Chondrocyte (in vitro differentiated cells): Measurements from ENCODE around the gene FSD1. TPM values are rescaled to one million over a fixed set of nuclear protein-coding genes. Genes with fewer than 3 reads are reported as not detected.
"Not testable (repeated sequence)": the region's sequence is repeated elsewhere in the genome, so short reads cannot be mapped to it uniquely, and the experiment has no call there.

Experiments
- DNase-seq: peaks from one replicate; pipeline ENCODE4 v3.0.0; 2021; ENCODE audit warnings: mixed read lengths, low spot score
- H3K27ac Mint-ChIP-seq: one replicate; pipeline ENCODE4 v1.8.0; 2021; ENCODE audit warnings: mild to moderate bottlenecking, moderate library complexity, mixed read lengths; ENCODE audit not compliant: unreplicated experiment
- H3K27me3 Mint-ChIP-seq: 2 replicates; pipeline ENCODE4 v1.8.0; 2021; ENCODE audit warnings: low read depth, mixed read lengths
- H3K36me3 Mint-ChIP-seq: 2 replicates; pipeline ENCODE4 v1.8.0; 2021; ENCODE audit warnings: low read depth, mixed read lengths
- H3K4me1 Mint-ChIP-seq: 2 replicates; pipeline ENCODE4 v1.8.0; 2021; ENCODE audit warnings: low read depth, mild to moderate bottlenecking, mixed read lengths
- H3K4me3 Mint-ChIP-seq: one replicate; pipeline ENCODE4 v1.8.0; 2021; ENCODE audit warnings: mild to moderate bottlenecking, moderate library complexity, mixed read lengths; ENCODE audit not compliant: unreplicated experiment
- H3K9me3 Mint-ChIP-seq: 2 replicates; pipeline ENCODE4 v1.8.0; 2021; ENCODE audit warnings: low read depth, mixed read lengths
- CTCF ChIP-seq: fragments of 200-600 bp; sonication (generic); IDR thresholded peaks from 2 replicates; pipeline ENCODE4 v1.5.0; 2021; ENCODE audit warnings: antibody characterized with exemption, mild to moderate bottlenecking, moderate library complexity
- total RNA-seq: library from RNA; stranded (reverse); gene quantifications from 3 replicates; pipeline ENCODE4 v1.2.1, GENCODE V29; 2021

FSD1 gene
- total RNA-seq, 1 donor from 2014 or later, result 11.6 TPM

- Mint-ChIP-seq H3K27ac (no peak within 1 kb of the TSS), H3K4me1 (peaks cover 6% of the 10 kb centered on the region), H3K36me3 (no peaks in the 10 kb centered on the region), H3K4me3 (peak within 1 kb of the TSS; percentile 47), H3K27me3 (peaks cover 26% of the 10 kb centered on the region), H3K9me3 (no peaks in the 10 kb centered on the region)
- no peak for TF ChIP-seq CTCF
- no peak for DNase-seq
These were observed 25.8 kb upstream of the FSD1 start, which contains the start of gene SHD for GRCh38 chr19:4278419-4279266. SHD (plus strand) TSS chr19:4279266; CDS start chr19:4280064, 798 bp downstream.

- H3K4me3 Mint-ChIP-seq, result no peak overlapping the region
- H3K27me3 Mint-ChIP-seq, result peaks cover 26% of the 10 kb centered on the region
- DNase-seq, result no peak
- no peaks in the 10 kb centered on the region for H3K9me3 Mint-ChIP-seq
- H3K27ac Mint-ChIP-seq, result no peak overlapping the region
- TF ChIP-seq CTCF, result no peak
- peaks cover 6% of the 10 kb centered on the region for H3K4me1 Mint-ChIP-seq
- no peaks in the 10 kb centered on the region for H3K36me3 Mint-ChIP-seq
These were observed 25.2 kb upstream of the FSD1 start for GRCh38 chr19:4279267-4279529.

GRCh38 chr19:4279530-4280422 is 24.6 kb upstream of the FSD1 start:
- no peaks in the 10 kb centered on the region for H3K36me3 Mint-ChIP-seq
- H3K9me3 Mint-ChIP-seq, result no peaks in the 10 kb centered on the region
- no peak for TF ChIP-seq CTCF
- H3K4me1 Mint-ChIP-seq, result peaks cover 6% of the 10 kb centered on the region
- H3K27me3 Mint-ChIP-seq, result peaks cover 31% of the 10 kb centered on the region
- DNase-seq, result no peak
- H3K27ac Mint-ChIP-seq, result no peak overlapping the region
- peak overlapping the region; percentile 47 for H3K4me3 Mint-ChIP-seq

- Mint-ChIP-seq H3K27me3 (peaks cover 46% of the 10 kb centered on the region), H3K9me3 (no peaks in the 10 kb centered on the region), H3K27ac (no peak overlapping the region), H3K4me1 (peaks cover 3% of the 10 kb centered on the region), H3K4me3 (no peak overlapping the region), H3K36me3 (no peaks in the 10 kb centered on the region)
- TF ChIP-seq CTCF, result no peak
- DNase-seq, result no peak
These were observed 20.0 kb upstream of the FSD1 start for GRCh38 chr19:4284176-4284958.

- Mint-ChIP-seq H3K4me1 (no peaks in the 10 kb centered on the region), H3K36me3 (no peaks in the 10 kb centered on the region), H3K27me3 (peaks cover 46% of the 10 kb centered on the region), H3K27ac (no peak overlapping the region), H3K9me3 (no peaks in the 10 kb centered on the region), H3K4me3 (no peak overlapping the region)
- TF ChIP-seq CTCF, result no peak
- no peak for DNase-seq
These were observed 19.4 kb upstream of the FSD1 start for GRCh38 chr19:4284974-4285373.

GRCh38 chr19:4286141-4286540 is 18.3 kb upstream of the FSD1 start:
- DNase-seq, H3K36me3 Mint-ChIP-seq: not testable (repeated sequence)

More at GRCh38 chr19:4286141-4286540, 18.3 kb upstream of the FSD1 start:
- H3K4me1 Mint-ChIP-seq, H3K9me3 Mint-ChIP-seq, H3K27ac Mint-ChIP-seq, H3K4me3 Mint-ChIP-seq: not testable (repeated sequence)
- H3K27me3 Mint-ChIP-seq, result peaks cover 48% of the 10 kb centered on the region
